Smooth muscle cell of trachea (primary cell): ENCODE results near the gene SYCP2. TPM values are rescaled to one million over a fixed set of nuclear protein-coding genes. Genes with fewer than 3 reads are reported as not detected.

Source experiments
- total RNA-seq: library from RNA; depleted of rRNA; stranded (reverse); fragments of >200 nt; gene quantifications from 2 replicates; pipeline ENCODE4 v1.2.1, GENCODE V29; 2014

SYCP2 gene
- 0.44 and 0.50 TPM in 2 replicates for total RNA-seq

GRCh38 chr20:59933296-59933848 is at the start of gene SYCP2:
Gene SYCP2, minus strand, starts transcription at chr20:59933637. Its CDS starts 11,224 bp downstream, at chr20:59922413.

GRCh38 chr20:59958123-59958522 is 24.7 kb upstream of the SYCP2 start, which contains the start of gene CDH26:
Gene CDH26, plus strand, starts transcription at chr20:59958423. Its CDS starts 304 bp downstream, at chr20:59958727.

GRCh38 chr20:59940129-59940955 is 6.9 kb upstream of the SYCP2 start, which contains the start of the genes FAM217B and PPP1R3D:
Gene FAM217B, plus strand, starts transcription at chr20:59940389. Its CDS starts 3,555 bp downstream, at chr20:59943944.
Gene PPP1R3D, minus strand, starts transcription at chr20:59940305. Its CDS starts 374 bp downstream, at chr20:59939931.

Other genes starting within 250 kb of the SYCP2 start
- 5.4 and 8.9 TPM in 2 replicates for gene PPP1R3D, start 6.7 kb upstream of the SYCP2 start, total RNA-seq
- 3.8 and 3.9 TPM in 2 replicates for gene FAM217B, start 6.8 kb upstream of the SYCP2 start, total RNA-seq
- 0.50 TPM in 1 of 2 replicates, not detected in the other for gene CDH26, start 24.8 kb upstream of the SYCP2 start, total RNA-seq